HepG2 (cell line): ENCODE measurements around the gene ETS1. TPM values are rescaled to one million over a fixed set of nuclear protein-coding genes. Genes with fewer than 3 reads are reported as not detected.

Source experiments
- ATAC-seq: fragments of 200-7000 bp; cut with Tn5 transposase; 3 replicates; pipeline ENCODE4 v1.9.1; 2020; ENCODE audit warnings: mild to moderate bottlenecking, moderate library complexity
- BruUV-seq: library from RNA; stranded (reverse); fragments of 400-500 nt; replicated peaks from 2 replicates; lab custom pipeline; 2021; lab: Mats Ljungman, UMichigan
- CTCF ChIA-PET: fragments of 300-600 bp; formaldehyde crosslinking; extraction: SDS; loops from one replicate; lab custom pipeline; 2021; ENCODE audit warnings: low total read pairs, inconsistent platforms, low intra/inter-chr PET ratio; lab: Yijun Ruan, JAX
- POLR2A ChIA-PET: fragments of 350-600 bp; sonication (Branson Sonifier 250); formaldehyde crosslinking; loops from one replicate; lab custom pipeline; 2020; ENCODE audit warnings: antibody characterized with exemption, inconsistent platforms; lab: Yijun Ruan, JAX
- DNase-seq: peaks from one replicate; pipeline ENCODE4 v3.0.0-alpha.2; 2015; ENCODE audit warnings: low spot score
- FAIRE-seq: peaks from 3 replicates; lab custom pipeline; 2011; peaks lifted over from hg19 to GRCh38; lab: Jason Lieb, UNC
- H2AFZ ChIP-seq: one replicate; pipeline ENCODE4 v1.6.1; 2011; ENCODE audit warnings: low read length, inconsistent platforms
- H3K27ac ChIP-seq: fragments of 300-600 bp; 3 replicates; pipeline ENCODE4 v1.8.0; 2011; ENCODE audit warnings: mixed run types, mild to moderate bottlenecking, mixed read lengths, low read length, inconsistent platforms; ENCODE audit not compliant: insufficient read depth; ENCODE audit errors: extremely low read length
- H3K27me3 ChIP-seq, 2 experiments: fragments of 200-600 bp in 1 of 2; 2 replicates in 1 of 2; 3 replicates in 1 of 2; pipeline versions ENCODE4 v1.6.0 to v1.8.0; 2011; ENCODE audit warnings: low read length in 2 of 2, mild to moderate bottlenecking in 2 of 2, moderate library complexity in 2 of 2, inconsistent platforms in 1 of 2; ENCODE audit not compliant: insufficient read depth in 2 of 2, control insufficient read depth in 1 of 2
- H3K36me3 ChIP-seq, 2 experiments: fragments of 200-600 bp in 1 of 2; replicated peaks in 1 of 2; 2 replicates in 1 of 2; 3 replicates in 1 of 2; pipeline versions ENCODE4 v1.5.1 to v1.8.0; 2011; ENCODE audit warnings: low read length in 2 of 2, inconsistent platforms in 1 of 2; ENCODE audit not compliant: insufficient read depth in 2 of 2, control insufficient read depth in 1 of 2
- H3K4me1 ChIP-seq: 2 replicates; pipeline ENCODE4 v1.5.1; 2012; ENCODE audit warnings: low read length, inconsistent platforms; ENCODE audit not compliant: insufficient read depth
- H3K4me2 ChIP-seq: 2 replicates; pipeline ENCODE4 v1.6.0; 2011; ENCODE audit warnings: low read depth, low read length, inconsistent platforms
- H3K4me3 ChIP-seq, 3 experiments: fragments of 200-600 bp in 1 of 3; sonication (generic), shearing (Covaris generic) in 1 of 3; replicated peaks in 1 of 3; 2 replicates each; pipeline ENCODE4 v1.5.1; 2011 to 2016; ENCODE audit warnings: low read length in 3 of 3, inconsistent platforms in 2 of 3, low read depth in 2 of 3, mild to moderate bottlenecking in 2 of 3, control low read depth in 1 of 3, mixed read lengths in 1 of 3; ENCODE audit not compliant: insufficient read depth in 1 of 3
- H3K79me2 ChIP-seq: one replicate; pipeline ENCODE4 v1.6.1; 2011; ENCODE audit warnings: low read length, inconsistent platforms; ENCODE audit not compliant: insufficient read depth
- H3K9ac ChIP-seq: 2 replicates; pipeline ENCODE4 v1.6.0; 2011; ENCODE audit warnings: mild to moderate bottlenecking, low read depth, low read length, inconsistent platforms; ENCODE audit not compliant: insufficient read depth
- H3K9me3 ChIP-seq: 2 replicates; pipeline ENCODE4 v1.5.1; 2012; ENCODE audit warnings: mild to moderate bottlenecking, low read length
- H4K20me1 ChIP-seq: 2 replicates; pipeline ENCODE4 v1.6.0; 2011; ENCODE audit warnings: inconsistent platforms, mild to moderate bottlenecking, low read length, moderate library complexity; ENCODE audit not compliant: insufficient read depth
- ATF1 ChIP-seq: IDR thresholded peaks from 2 replicates; pipeline ENCODE4 v1.6.1; 2016; ENCODE audit warnings: mild to moderate bottlenecking, control low read depth
- BCL3 ChIP-seq: sonication (generic); formaldehyde crosslinking; IDR thresholded peaks from 2 replicates; pipeline ENCODE4 v1.5.1; 2020; ENCODE audit warnings: mild to moderate bottlenecking, missing genetic modification reagents, moderate library complexity
- HNRNPUL1 ChIP-seq: fragments of 200-400 bp; formaldehyde crosslinking; IDR thresholded peaks from 2 replicates; pipeline ENCODE4 v1.6.1; 2017; ENCODE audit warnings: low read depth, mild to moderate bottlenecking, low read length, moderate library complexity
- MAZ ChIP-seq, 2 experiments: sonication (generic) in 1 of 2; formaldehyde crosslinking in 1 of 2; IDR thresholded peaks; 2 replicates each; pipeline versions ENCODE4 v1.5.0 to v1.6.1; 2012 to 2020; ENCODE audit warnings: low read depth in 2 of 2, mild to moderate bottlenecking in 2 of 2, borderline replicate concordance in 1 of 2, improper control_type of control experiment in 1 of 2, low read length in 1 of 2, missing genetic modification reagents in 1 of 2, moderate library complexity in 1 of 2
- MBNL3 ChIP-seq: fragments of 250-450 bp; sonication (Bioruptor Pico); conservative IDR thresholded peaks from 2 replicates; pipeline ENCODE4 v1.8.0; 2022; ENCODE audit warnings: mild to moderate bottlenecking, inconsistent platforms
- SOX13 ChIP-seq, 3 experiments: fragments of 450-650 bp in 1 of 3; sonication (generic) in 1 of 3; formaldehyde crosslinking in 1 of 3; IDR thresholded peaks in 2 of 3; conservative IDR thresholded peaks in 1 of 3; 2 replicates each; pipeline versions ENCODE4 v1.5.0 to v1.6.1; 2016 to 2020; ENCODE audit warnings: antibody characterized with exemption in 1 of 3, mild to moderate bottlenecking in 1 of 3, missing compliant biosample characterization in 1 of 3, missing genetic modification reagents in 1 of 3, moderate library complexity in 1 of 3
- SRSF9 ChIP-seq: fragments of 200-400 bp; formaldehyde crosslinking; IDR thresholded peaks from 2 replicates; pipeline ENCODE4 v1.6.1; 2018; ENCODE audit warnings: borderline replicate concordance, mild to moderate bottlenecking, low read depth, low read length; ENCODE audit not compliant: insufficient read depth, poor library complexity, severe bottlenecking
- WGBS: methylation state at CpG from one replicate; pipeline ENCODE4 v1.1.6; 2017; ENCODE audit warnings: low lambda C conversion rate; 5-methylcytosine and 5-hydroxymethylcytosine counted together
- in situ Hi-C: cut with HindIII; loops from 2 replicates; pipeline ENCODE4 v1.10.0; 2017; ENCODE audit warnings: low pct_unique_long_range_greater_than_20kb; ENCODE audit not compliant: extremely low pct_ligation_motif_present
- intact Hi-C: fragments of 100-400 bp; cut with micrococcal nuclease; formaldehyde crosslinking; loops from one replicate; pipeline ENCODE4 v1.10.0; 2022; ENCODE audit not compliant: unreplicated experiment
- polyA plus RNA-seq, 8 experiments: library from polyadenylated mRNA; depleted of rRNA in 3 of 8; stranded (reverse) in 7 of 8; unstranded in 1 of 8; fragments of >200 nt; fragmentation: Illumina TruSeq in 4 of 8; extraction: Trizol in 4 of 8; gene quantifications; 2 replicates each; pipeline versions ENCODE4 v1.2.1 to v1.2.3, GENCODE V29; 2011 to 2016; ENCODE audit warnings: low read depth in 4 of 8, missing spikeins in 1 of 8, mixed read lengths in 1 of 8; ENCODE audit not compliant: insufficient read depth in 1 of 8
- total RNA-seq, 5 experiments: library from RNA; depleted of rRNA; stranded (reverse); fragments of >200 nt; fragmentation: Illumina TruSeq; extraction: Trizol; gene quantifications; 2 replicates each; pipeline ENCODE4 v1.2.3, GENCODE V29; 2016; ENCODE audit warnings: low read depth in 1 of 5

Gene ETS1
- total and polyA plus RNA-seq, 2 of the 13 experiments (the other 11 are each of a cell fraction or from before 2014, with no cell fraction given), result 0.18 to 0.34 TPM

DNA sequence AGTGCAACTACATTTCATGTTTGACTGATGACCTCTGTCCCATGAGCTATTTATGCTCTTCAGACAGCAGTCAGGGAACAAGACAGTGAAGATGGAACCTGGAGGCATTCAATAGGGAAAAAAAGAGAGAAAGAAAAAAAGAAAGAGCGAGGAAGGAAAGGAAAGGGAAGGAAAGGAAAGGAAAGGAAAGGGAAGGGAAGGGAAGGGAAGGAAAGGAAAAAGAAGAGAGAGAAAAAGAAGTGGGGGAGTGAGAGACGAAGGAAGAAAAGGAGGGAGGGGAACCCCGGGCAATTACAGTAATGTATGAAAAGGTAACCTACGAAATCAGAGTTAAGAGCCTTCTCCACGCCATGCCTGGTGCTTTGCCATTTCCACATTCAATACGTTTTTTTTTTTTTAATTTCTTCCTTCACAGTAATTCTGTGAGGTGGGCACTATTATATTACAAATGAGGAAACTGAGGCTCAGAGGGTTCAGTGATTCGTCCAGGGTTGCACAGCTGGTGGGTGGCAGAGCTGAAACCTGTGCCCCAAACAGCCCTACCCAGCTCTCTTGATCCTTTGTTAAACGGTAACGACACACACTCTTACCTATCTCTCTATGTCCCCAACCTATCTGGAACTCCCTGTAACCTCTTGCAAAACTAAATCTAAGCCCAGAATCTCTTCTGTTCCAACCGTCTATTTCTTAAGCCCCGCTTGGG lies 39.3 kb downstream of the ETS1 start:
- ChIA-PET POLR2A (no interaction called here), CTCF (no interaction called here)
- Histone ChIP-seq H3K4me3 (no peak overlapping the region), H3K4me2 (no peak overlapping the region; the same call in 1 of the 2 replicates), H3K79me2 (no peaks in the 10 kb centered on the region), H3K36me3 (no peaks in the 10 kb centered on the region), H3K27me3 (peaks cover 2 to 13% of the 10 kb centered on the region in 2 experiments; a peak in 2 of 5 replicates), H4K20me1 (no peaks in the 10 kb centered on the region), H3K27ac (no peak overlapping the region), H3K9ac (no peak overlapping the region), H3K9me3 (no peaks in the 10 kb centered on the region), H3K4me1 (no peaks in the 10 kb centered on the region), H2AFZ (no peak overlapping the region)
- BruUV-seq, result no TSS peak
- 19% methylated on average over 11 of the region's 11 CpGs for WGBS
- intact Hi-C loops (no loop called here), in situ Hi-C loops (no loop called here)
- ATAC-seq, result no peak
- TF ChIP-seq SOX13 (IDR thresholded peaks at IDR 0.05) (no peak), SOX13 (CRISPR knock-in tag; conservative IDR thresholded peaks at IDR 0.05 in 1 of 2, IDR thresholded peaks at IDR 0.05 in 1 of 2) (no peak), MBNL3 (CRISPR knock-in tag) (no peak), BCL3 (CRISPR knock-in tag) (no peak), SRSF9 (peak; percentile 37), ATF1 (CRISPR knock-in tag) (no peak), HNRNPUL1 (no peak), MAZ (IDR thresholded peaks at IDR 0.05; ENCODE audit: borderline replicate concordance, low read depth, low read length) (no peak), MAZ (CRISPR knock-in tag; IDR thresholded peaks at IDR 0.05; ENCODE audit: low read depth) (no peak)
- no peak for FAIRE-seq
- DNase-seq, result no peak
